CD4-positive, alpha-beta T cell (primary cell): ENCODE results near the gene CLDN3. TPM values are rescaled to one million over a fixed set of nuclear protein-coding genes. Genes with fewer than 3 reads are reported as not detected.

Source experiments
- ATAC-seq: fragments of 200-7000 bp; cut with Tn5 transposase; one replicate; pipeline ENCODE4 v1.10.0; 2022; ENCODE audit warnings: mild to moderate bottlenecking; ENCODE audit not compliant: poor library complexity
- CTCF ChIA-PET: fragments of 350-600 bp; sonication (Branson Sonifier 250); formaldehyde crosslinking; loops from one replicate; lab custom pipeline; 2021; ENCODE audit warnings: antibody characterized with exemption, inconsistent platforms; lab: Charles Lee
- POLR2A ChIA-PET: fragments of 350-600 bp; sonication (Branson Sonifier 250); formaldehyde crosslinking; loops from one replicate; lab custom pipeline; 2021; ENCODE audit warnings: antibody characterized with exemption, inconsistent platforms; lab: Charles Lee
- DNase-seq, 14 experiments: peaks; one replicate each; pipeline ENCODE4 v3.0.0-alpha.2; 2013 to 2020; ENCODE audit warnings: mixed read lengths in 2 of 14
- H3K27ac ChIP-seq, 2 donors: one replicate each; pipeline versions ENCODE4 v1.5.1 to v1.7.0; 2013; ENCODE audit warnings: low read length in 2 of 2, low read depth in 1 of 2, mild to moderate bottlenecking in 1 of 2
- H3K27me3 ChIP-seq, 2 experiments: 1 replicate in 1 of 2; 2 replicates in 1 of 2; pipeline versions ENCODE4 v1.6.1 to v1.7.0; 2013; ENCODE audit warnings: low read length in 2 of 2, control low read depth in 1 of 2, mild to moderate bottlenecking in 1 of 2, moderate library complexity in 1 of 2; ENCODE audit not compliant: insufficient read depth in 2 of 2, control insufficient read depth in 1 of 2
- H3K36me3 ChIP-seq: one replicate; pipeline ENCODE4 v1.6.1; 2013; ENCODE audit warnings: low read length, control low read depth; ENCODE audit not compliant: insufficient read depth
- H3K4me1 ChIP-seq: one replicate; pipeline ENCODE4 v1.6.1; 2013; ENCODE audit warnings: low read length, control low read depth; ENCODE audit not compliant: insufficient read depth
- H3K4me3 ChIP-seq: one replicate; pipeline ENCODE4 v1.5.1; 2013; ENCODE audit warnings: mild to moderate bottlenecking, low read length, moderate library complexity
- H3K9me3 ChIP-seq, 2 experiments: 1 replicate in 1 of 2; 2 replicates in 1 of 2; pipeline versions ENCODE4 v1.6.1 to v1.7.0; 2013; ENCODE audit warnings: low read length in 2 of 2, mild to moderate bottlenecking in 2 of 2, control low read depth in 1 of 2, moderate library complexity in 1 of 2; ENCODE audit not compliant: control insufficient read depth in 1 of 2, insufficient read depth in 1 of 2
- H3K27ac Mint-ChIP-seq: one replicate; pipeline ENCODE4 v1.8.0; 2020; ENCODE audit warnings: mixed read lengths
- H3K27me3 Mint-ChIP-seq: one replicate; pipeline ENCODE4 v1.8.0; 2021; ENCODE audit warnings: mixed read lengths
- H3K36me3 Mint-ChIP-seq: one replicate; pipeline ENCODE4 v1.8.0; 2021; ENCODE audit warnings: low read depth, mixed read lengths
- H3K4me1 Mint-ChIP-seq: one replicate; pipeline ENCODE4 v1.8.0; 2021; ENCODE audit warnings: low read depth, mixed read lengths
- H3K4me3 Mint-ChIP-seq: one replicate; pipeline ENCODE4 v1.8.0; 2020; ENCODE audit warnings: mild to moderate bottlenecking, mixed read lengths
- H3K9me3 Mint-ChIP-seq: one replicate; pipeline ENCODE4 v1.8.0; 2020; ENCODE audit warnings: mixed read lengths
- intact Hi-C, 2 experiments: fragments of 100-400 bp; cut with DNase I in 1 of 2; cut with micrococcal nuclease in 1 of 2; formaldehyde crosslinking; loops; one replicate each; pipeline versions ENCODE4 v1.15.1 to v1.9.0; 2023 to 2025; cut with DNase I, micrococcal nuclease
- total RNA-seq, 174 experiments: library from RNA in 2 of 174; stranded (reverse) in 2 of 174; gene quantifications; one replicate each; pipeline ENCODE4 v1.2.3 and lab custom pipeline; 2021 to 2026
- TF ChIP-seq, protein P1 (sequence below): fragments of 200-600 bp; IDR thresholded peaks from one replicate; pipeline ENCODE4 v1.8.0; 2022; ENCODE audit warnings: antibody characterized with exemption, mild to moderate bottlenecking

The CLDN3 gene
- total RNA-seq, 2 experiments from 2014 or later: not detected

- no peak overlapping the region for H3K4me3 Mint-ChIP-seq
- Histone ChIP-seq H3K27me3 (peaks cover 38 to 44% of the 10 kb centered on the region in 2 experiments), H3K9me3 (peaks cover 0 to 15% of the 10 kb centered on the region in 2 experiments), H3K27ac (no peak overlapping the region), H3K36me3 (no peaks in the 10 kb centered on the region), H3K4me3 (no peak overlapping the region), H3K4me1 (peaks cover 8% of the 10 kb centered on the region)
- H3K36me3 Mint-ChIP-seq: no peaks in the 10 kb centered on the region
- intact Hi-C loops: no loop called here
- no peaks in the 10 kb centered on the region for H3K4me1 Mint-ChIP-seq
- DNase-seq (no peak), ATAC-seq (no peak)
- ChIA-PET CTCF (no interaction called here), POLR2A (no interaction called here)
- peaks cover 36% of the 10 kb centered on the region for H3K27me3 Mint-ChIP-seq
- no peaks in the 10 kb centered on the region for H3K9me3 Mint-ChIP-seq
- TF ChIP-seq, protein P1, sequence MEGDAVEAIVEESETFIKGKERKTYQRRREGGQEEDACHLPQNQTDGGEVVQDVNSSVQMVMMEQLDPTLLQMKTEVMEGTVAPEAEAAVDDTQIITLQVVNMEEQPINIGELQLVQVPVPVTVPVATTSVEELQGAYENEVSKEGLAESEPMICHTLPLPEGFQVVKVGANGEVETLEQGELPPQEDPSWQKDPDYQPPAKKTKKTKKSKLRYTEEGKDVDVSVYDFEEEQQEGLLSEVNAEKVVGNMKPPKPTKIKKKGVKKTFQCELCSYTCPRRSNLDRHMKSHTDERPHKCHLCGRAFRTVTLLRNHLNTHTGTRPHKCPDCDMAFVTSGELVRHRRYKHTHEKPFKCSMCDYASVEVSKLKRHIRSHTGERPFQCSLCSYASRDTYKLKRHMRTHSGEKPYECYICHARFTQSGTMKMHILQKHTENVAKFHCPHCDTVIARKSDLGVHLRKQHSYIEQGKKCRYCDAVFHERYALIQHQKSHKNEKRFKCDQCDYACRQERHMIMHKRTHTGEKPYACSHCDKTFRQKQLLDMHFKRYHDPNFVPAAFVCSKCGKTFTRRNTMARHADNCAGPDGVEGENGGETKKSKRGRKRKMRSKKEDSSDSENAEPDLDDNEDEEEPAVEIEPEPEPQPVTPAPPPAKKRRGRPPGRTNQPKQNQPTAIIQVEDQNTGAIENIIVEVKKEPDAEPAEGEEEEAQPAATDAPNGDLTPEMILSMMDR: no peak
- no peak overlapping the region for H3K27ac Mint-ChIP-seq
These were observed 3.4 kb downstream of the CLDN3 start for GRCh38 chr7:73766556-73767229.

GRCh38 chr7:73762659-73762999 lies 7.4 kb downstream of the CLDN3 start:
- no peak overlapping the region for H3K4me3 Mint-ChIP-seq
- H3K9me3 Mint-ChIP-seq: no peaks in the 10 kb centered on the region
- no peak for ATAC-seq
- H3K9me3 ChIP-seq: no peaks in the 10 kb centered on the region
- intact Hi-C loops: no loop called here
- no peaks in the 10 kb centered on the region for H3K4me1 Mint-ChIP-seq
- H3K27me3 Mint-ChIP-seq: peaks cover 12% of the 10 kb centered on the region
- no peak overlapping the region for H3K27ac Mint-ChIP-seq
- CTCF ChIA-PET: no interaction called here
- no peak overlapping the region for H3K4me3 ChIP-seq
- TF ChIP-seq, protein P1: no peak
- no peak overlapping the region for H3K27ac ChIP-seq
- POLR2A ChIA-PET: no interaction called here
- H3K36me3 ChIP-seq: no peaks in the 10 kb centered on the region
- no peaks in the 10 kb centered on the region for H3K36me3 Mint-ChIP-seq
- peaks cover 3 to 8% of the 10 kb centered on the region in 2 experiments for H3K27me3 ChIP-seq
- H3K4me1 ChIP-seq: no peaks in the 10 kb centered on the region
- no peak for DNase-seq

DNA sequence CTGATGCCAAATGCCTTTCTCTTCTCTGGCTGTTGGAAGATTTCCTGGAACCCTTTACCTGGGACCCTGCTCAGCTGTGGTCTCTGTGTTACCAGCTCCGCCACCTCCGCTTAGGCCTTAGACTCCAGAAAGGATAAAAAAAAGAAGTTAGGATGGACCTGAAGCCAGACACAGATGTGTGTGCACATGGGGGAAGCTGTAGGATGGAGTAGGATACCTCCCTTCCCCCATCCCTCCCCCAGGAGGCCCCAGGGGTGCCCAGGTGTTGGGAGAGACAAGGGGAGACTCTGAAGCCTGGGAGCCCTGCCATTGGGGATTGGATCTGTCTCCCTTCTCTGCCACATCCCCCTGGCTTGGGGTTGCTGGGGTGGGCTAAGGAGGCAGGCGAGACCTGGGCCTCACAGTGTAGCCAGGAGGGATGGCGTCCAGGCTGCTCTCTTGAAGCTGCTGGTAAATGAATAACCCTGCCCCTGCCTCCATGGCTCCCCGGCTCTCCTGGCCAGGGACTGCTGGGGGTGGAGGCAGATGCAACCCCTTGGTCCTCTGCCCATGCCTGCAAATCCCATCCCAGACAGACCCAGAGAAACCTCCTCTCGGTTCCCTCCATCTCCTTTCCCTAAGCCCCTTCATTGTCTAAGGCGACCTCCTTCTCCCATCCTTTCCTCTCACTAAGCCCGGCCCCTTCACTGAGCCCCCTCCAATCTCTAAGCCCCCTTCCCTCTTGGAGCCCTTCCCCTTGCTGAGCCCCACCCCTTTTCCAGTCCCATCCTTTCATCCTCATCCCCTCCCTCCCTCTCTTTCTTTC lies 8.0 kb downstream of the CLDN3 start:
- Mint-ChIP-seq H3K36me3 (no peaks in the 10 kb centered on the region), H3K27me3 (peaks cover 6% of the 10 kb centered on the region), H3K27ac (no peak overlapping the region), H3K4me1 (no peaks in the 10 kb centered on the region), H3K4me3 (no peak overlapping the region), H3K9me3 (no peaks in the 10 kb centered on the region)
- H3K27me3 ChIP-seq: peaks cover 0 to 5% of the 10 kb centered on the region in 2 experiments
- no peak overlapping the region for H3K4me3 ChIP-seq
- ChIA-PET POLR2A (interaction anchor here (0.6 kb wide), 1 partner anchor 96 kb away, joined by 3 read pairs; no protein-coding TSS in a partner anchor), CTCF (no interaction called here)
- no peak for DNase-seq
- no peaks in the 10 kb centered on the region for H3K9me3 ChIP-seq
- no peaks in the 10 kb centered on the region for H3K4me1 ChIP-seq
- H3K36me3 ChIP-seq: no peaks in the 10 kb centered on the region
- TF ChIP-seq, protein P1: no peak
- no peak overlapping the region for H3K27ac ChIP-seq
- intact Hi-C loops: no loop called here
- ATAC-seq: no peak
